COLO668 (cell line): Measurements from ENCODE around the gene TEX30.

Source experiments
- DNase-seq: peaks from one replicate; lab custom pipeline; 2025; ENCODE audit not compliant: unreplicated experiment; lab: John Stamatoyannopoulos, UW

TEX30 gene

DNA sequence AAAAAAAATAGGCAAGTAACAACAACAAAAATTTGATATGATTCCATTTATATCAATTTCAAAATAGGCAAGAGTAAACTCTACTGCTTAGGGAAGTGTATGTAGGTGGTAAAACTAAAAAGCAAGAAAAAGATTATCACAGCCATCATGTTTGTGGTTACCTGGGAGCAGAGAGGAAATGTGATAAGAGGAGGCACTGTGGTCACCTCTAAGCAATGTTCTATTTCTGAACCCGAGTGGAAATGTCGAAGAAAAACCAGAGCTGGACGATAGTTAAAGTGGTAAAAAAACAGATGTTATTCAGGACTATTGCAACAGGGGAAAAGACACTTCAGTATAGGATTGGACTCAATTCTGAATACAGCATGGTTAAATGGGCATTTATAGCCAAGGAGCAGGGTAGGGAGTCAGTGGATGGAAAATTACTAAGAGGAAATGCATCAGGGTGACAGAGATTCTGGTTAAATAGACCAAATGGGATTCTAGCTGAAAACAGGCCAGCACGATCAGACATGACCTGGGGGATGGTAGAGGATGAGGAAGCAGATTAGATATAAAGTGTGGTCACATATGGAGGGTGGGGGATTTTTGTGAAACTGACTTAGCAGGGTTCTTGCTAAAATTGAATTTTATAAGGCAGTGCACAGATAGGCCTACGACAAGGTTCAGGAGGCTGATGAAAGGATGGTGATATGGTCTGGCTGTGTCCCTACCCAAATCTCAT lies 6.0 kb upstream of the TEX30 start:
- no peak for DNase-seq

DNA sequence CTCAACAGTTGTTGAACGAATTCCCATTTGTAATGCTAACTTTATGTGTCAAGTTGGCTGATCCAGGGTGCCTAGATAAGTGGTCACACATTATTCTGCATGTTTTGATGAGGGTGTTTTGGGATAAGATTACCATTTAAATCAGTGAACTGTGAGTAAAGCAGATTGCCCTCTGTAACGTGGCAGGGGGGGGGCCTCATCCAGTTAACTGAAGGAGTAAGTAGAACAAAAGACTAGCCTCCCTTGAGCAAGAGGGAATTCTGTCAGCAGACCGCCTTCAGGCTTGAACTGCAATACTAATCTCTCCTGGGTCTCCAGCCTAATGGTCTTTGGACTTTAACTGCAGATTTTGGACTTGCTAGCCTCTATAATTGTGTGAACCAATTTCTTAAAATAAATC lies 4.2 kb upstream of the TEX30 start:
- DNase-seq, result no peak

DNA sequence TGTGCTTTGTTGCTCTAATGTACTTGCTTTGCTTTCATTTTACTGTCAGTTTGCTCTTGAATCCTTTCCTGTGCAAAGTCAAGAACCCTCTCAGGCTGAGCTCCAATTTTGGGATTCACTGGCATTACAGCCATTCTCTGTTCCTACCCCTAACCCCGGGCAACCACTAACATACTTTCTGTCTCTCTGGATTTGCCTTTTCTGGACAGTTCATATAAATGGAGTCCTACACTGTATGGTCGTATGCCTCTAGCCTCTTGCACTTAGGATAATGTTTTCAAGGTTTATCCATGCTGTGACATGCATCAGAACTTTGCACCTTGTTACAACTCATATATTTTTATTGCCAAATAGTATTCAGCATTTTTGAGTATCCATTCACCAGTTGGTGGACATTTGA lies 2.7 kb upstream of the TEX30 start:
- no peak for DNase-seq

DNA sequence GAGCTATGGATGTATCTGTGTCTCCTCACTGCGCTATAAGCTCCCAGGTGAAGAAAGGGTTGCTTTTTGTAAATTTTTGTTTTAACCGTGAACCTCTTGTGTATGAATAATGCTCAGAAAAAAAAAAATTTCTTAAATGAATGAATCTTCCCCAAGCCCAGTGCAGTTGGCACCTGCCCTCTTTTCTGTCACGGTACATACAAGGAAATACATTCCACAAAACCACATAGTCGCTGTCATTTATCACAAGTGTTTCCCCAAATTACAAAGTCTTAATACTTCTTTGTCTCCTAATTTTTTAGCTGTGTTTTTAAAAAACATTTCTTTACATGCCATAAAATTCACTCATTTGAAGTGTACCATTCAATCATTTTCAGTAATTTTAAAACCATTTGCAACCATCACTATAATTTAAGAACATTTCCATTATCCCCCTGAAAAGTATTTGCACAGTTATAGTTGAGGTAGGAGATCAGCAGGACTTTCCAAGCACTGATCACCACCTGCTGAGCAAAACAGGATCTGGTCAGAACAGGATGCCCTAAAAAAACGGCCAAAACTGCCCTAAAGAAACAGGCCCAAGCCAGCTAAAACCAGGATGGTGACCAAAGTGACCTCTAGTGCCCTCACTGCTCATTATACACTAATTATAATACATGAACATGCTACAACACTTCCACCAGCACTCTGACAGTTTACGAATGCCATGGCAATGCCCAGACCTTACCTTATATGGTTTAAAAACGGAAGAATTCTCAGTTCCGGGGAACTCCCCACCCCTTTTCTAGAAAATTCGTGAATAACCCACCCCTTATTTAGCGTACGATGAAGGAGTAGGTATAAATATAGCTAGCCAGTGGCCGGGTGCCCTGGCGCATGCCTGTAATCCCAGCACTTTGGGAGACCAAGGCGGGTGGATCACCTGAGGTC lies 1.3 kb upstream of the TEX30 start:
- DNase-seq, result no peak

DNA sequence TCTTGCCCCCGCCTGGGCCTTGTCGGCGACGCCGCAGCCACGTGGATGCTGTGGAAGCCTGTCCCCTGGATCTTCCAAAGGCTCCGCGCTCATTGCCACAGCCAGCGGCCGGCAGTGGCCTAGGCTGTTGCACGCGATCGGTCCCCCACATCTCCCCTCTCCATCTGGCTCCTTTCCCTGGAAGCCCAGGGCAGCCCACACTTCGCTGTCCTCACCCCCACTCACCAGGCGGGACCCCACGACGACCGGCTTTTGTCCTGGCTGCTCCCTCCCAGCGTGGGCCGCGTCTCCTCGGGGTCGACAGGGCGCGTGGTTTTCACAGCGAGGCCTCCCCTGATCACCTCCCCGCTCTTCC lies 605 bp upstream of the TEX30 start:
- no peak for DNase-seq

DNA sequence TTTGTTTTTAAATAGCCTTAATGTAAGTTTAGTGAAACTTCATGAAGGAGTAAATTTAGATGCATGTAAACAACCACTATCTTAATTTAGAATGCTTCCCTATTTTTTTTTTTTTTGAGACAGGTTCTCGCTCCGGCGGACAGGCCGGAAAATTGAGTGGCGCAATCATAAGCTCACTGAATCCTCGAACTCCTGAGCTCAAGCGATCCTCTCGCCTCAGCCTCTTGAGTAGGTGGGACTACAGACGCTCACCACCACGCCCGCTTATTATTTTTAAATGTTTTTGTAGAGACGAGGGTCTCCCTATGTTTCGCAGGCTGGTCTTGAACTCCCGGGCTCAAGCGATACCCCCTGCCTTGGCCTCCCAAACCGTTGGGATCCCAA lies 1.6 kb downstream of the TEX30 start:
- DNase-seq, result no peak

DNA sequence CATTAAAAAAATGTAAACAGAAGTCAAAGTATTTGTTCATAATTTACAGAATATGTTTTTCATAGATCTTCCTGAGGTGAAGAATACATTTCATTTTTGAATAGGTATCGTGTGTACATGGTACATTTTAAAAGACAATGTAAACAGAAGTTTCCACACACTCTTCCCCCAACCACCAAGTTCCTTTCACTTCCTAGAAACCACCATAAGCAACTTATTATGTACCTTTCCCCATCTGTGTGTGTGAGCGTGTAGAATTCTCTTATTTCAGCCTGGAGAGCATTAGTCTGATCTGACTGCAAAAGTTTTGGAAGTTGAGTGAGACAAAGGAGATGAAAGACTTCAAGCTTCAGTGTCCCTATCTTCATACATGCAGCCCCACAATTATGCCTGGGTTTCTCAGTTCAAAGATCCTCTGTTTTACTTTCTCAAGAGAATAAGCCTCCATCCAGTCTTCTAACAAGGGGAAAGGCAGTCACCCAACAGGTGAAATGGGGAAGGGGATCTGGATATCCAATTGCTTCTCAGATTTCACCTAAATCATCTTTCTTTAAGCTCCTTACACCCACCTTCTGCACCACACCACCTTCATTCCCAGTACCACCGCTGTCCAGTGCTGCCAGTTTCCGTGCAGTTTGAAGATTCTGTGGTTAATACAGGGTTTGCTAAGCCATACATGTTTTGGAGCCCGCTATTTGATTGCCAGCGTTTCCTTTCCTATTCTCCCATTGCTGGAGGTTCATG lies 2.1 kb downstream of the TEX30 start:
- DNase-seq, result no peak

DNA sequence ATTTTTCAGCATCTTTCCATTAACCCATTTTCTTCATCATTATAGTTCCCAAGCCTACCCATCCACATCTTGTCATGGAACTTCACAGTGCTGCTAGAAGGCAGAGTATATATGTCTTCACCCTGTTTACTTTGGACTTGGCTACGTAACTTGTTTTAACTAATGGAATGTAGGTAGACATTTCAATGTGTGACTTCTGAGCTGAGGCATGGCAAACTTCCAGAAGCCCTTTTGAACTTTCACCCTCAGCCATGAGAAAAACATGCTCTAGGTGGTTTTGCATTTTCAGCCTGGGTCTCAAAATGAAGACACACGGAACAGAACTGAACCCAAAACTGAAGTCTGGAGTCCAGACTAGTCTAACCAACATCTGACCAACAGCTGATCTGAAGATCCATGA lies 3.2 kb downstream of the TEX30 start:
- no peak for DNase-seq

DNA sequence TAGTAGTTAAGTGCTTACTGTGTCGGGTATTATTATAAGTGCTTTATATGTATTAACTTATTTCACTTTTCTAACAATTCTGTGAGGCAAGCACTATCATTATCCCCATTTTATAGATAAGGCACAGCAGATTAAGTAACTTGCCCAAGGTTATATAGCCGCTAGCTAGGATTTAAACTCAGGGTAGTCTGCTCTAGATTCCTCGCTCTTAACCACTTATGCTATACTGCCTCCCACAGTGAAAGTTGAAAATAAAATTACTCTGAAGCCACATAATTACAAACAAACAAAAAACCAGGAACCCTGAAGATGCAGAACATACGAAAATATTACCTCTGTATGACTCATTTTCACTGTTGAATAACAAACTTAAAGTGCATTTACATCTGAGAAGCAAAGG lies 3.9 kb downstream of the TEX30 start:
- DNase-seq, result no peak

DNA sequence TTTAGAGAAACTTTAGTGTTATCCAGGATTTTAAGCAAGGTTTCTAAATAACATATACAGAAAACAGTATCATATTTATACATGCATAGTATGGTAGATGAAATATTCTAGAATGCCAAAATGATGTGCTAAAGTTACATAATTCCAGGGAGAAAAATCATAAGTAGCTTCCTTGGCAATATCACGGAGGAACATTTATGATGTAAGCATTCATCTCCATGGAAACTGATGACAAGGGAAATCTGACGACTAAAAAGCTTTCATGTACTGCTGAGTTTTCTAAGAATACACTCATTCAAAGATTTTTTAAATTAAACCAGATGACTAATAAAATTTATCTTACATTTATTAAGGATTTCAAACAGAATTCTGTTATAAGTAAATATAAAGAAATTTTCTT lies 4.7 kb downstream of the TEX30 start:
- no peak for DNase-seq

DNA sequence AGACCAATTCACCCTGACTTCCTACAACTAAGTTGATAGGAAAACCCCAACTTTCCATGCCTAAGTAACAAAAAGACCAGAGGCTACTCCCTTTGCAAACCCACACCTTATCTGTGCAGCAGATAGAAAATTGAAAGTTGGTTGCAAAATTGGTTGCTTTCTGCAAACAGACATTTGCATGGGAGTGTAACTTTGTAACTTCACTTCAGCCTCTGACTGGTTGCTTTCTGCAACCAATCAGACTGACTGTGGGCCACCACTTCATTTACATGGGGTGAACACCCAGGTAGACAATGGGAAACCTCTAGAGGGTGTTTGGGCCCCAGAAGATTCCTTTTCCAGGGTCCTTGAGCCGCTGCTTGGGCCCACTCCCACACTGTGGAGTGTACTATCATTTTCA lies 9.8 kb downstream of the TEX30 start:
- DNase-seq, result no peak

DNA sequence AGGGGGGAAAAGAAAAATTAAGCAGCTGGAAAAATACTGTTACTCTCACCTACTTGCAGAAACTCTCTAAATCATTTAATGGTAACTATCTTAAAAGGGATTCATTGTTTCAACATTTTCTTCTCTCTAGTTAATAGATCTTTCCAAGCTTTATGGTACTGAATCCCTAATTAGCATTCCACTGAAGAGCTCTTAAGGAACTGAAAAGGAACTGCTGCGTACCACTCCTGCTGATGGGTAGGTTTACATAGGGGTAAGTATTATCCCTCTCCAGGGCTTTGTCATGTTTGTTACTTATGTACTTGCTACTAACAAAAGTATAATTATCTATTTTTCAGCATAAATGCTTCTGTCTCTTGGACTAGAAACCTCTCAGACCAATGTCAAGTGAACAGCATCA lies 12.5 kb downstream of the TEX30 start:
- no peak for DNase-seq

DNA sequence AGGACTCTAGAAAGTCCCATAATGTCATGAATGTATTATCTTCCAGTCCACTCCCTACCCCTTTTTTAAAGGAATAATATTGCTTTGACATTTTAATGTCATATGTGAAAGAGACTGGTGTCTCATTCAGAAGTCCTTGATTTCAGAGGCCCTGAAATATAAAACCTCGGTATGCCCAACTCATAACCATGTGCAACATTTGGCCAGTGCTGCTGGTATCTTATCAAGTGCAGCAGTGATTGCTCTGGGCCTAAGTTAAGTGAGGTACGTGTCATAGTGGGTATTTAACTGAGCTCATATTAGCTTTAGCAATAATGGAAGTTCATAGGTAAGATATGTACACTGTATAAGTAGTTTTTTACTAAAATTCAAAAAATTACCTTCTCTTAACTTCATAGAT lies 14.7 kb downstream of the TEX30 start:
- DNase-seq, result no peak

DNA sequence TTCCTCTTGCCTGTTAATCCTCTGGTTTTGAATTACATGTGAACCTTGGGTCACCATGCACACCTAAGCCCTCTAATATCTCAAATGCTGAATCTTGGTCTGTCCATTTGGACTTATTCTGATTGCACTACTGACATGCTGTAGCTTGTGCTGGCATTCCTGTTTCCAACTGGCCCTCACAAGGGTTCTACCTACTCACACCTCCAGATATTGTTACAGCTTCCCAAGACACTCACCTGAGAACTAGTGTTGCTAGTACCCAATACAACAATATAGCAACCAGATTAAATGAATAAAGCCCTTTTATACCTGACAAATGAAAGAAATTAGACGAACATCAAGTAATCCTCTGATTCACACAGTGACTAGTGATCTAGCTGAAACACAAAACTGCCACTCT lies 16.6 kb downstream of the TEX30 start:
- no peak for DNase-seq

DNA sequence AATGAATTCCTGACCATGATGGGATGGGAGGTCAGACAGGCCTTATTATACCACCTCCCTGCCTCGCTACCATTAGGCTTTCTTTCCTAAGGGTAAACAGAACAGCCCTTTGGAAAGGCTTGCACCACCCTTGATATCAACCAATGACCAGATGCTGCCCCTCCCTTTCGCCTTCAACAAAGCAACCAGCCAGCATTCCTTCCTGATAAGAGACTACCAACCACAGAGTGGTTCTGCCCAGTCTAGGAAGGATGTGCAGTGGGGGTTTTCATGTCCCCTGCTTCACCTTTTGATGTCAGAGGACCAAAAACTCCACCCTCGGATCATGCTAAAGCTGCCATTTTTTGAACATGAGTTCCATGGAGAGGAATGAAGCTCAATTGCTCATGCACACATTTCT lies 21.7 kb downstream of the TEX30 start:
- no peak for DNase-seq

DNA sequence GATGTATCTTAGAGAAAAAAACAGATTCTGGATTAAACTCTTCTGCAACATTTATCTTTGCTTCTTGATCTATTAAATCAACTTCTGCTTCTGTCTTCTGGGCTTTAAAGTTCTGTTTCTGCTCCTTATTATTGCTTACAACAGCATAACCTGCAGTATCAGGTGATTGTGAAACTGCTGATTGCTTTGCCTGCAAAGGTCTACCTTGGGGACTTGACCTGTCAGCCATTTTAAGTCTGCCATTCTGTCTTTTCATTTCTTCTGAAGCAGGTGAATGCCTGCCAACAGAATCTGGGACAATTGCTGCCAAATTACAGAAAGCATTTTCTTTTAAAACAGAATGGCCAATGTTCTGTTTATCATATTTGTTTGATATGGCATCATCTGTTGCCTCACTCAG lies 31.1 kb downstream of the TEX30 start:
- DNase-seq, result no peak

DNA sequence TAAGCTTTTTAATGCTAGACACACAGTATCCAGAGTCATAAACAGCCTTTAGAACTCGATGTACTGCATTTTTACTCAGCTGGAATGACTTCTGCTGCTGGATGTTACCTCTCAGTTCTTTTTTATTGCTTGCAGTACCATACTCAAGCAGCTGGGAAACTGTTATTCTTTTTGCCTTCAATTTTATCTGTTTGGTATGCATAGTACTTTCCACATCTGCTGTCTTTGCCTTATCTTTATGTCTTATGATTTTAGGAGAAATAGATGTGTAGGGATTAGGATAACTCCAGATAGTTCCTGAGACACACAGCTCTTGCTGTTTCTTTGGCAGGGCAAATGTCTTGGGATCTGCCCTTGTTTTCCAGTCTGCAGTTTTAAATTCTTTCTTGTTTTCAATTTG lies 31.5 kb downstream of the TEX30 start:
- no peak for DNase-seq

DNA sequence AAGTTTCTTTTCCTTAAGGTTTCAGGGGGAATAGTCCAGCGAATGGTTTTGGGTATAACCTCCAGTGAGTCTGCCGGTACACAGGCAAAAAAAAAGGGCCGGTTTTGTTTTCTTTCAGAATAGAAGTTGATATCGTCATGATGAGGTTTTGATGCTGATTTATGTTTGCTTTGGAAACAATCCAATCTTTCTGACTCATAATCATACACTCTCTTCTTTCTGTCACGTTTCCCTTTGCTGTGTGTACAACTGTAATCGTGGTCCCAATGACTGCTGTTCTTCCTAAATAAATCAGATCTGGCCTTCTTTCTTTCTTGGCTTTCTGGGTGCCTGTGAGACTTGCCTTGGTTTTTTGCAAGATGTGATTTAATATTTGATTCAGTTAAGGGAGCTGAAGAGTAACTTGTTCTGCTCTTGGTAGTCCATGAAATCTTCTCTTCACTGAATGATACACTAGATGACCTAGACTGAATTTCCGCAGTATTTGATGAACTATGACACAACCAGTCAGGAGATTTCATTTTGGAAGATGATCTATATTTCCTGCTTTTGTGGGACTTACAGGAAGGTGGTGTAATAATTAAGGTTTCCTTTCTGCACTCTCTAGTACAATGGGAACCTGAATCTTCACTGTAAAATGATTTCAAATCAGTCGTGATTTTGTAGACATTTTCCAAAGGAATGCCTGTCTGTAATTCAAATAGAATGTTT lies 43.9 kb downstream of the TEX30 start:
- no peak for DNase-seq

DNA sequence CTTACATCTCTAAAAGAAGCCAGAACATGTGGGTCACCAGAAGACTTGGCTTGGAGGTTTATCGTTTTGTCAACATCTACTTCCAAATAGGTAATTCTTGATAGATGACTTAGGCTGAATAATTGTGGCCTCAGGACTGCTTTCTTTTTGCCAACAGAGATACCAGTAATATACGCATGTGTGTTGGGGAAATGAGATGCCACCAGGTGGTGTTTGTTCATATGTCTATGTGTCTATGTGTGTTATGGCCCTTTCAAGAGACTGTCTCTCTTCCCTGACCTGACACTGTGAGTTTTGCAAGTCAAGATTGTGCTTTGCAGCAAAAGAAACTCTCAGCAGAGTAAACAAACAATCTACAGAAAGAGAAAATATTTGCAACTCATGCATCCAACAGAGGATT lies 47.2 kb downstream of the TEX30 start:
- no peak for DNase-seq

DNA sequence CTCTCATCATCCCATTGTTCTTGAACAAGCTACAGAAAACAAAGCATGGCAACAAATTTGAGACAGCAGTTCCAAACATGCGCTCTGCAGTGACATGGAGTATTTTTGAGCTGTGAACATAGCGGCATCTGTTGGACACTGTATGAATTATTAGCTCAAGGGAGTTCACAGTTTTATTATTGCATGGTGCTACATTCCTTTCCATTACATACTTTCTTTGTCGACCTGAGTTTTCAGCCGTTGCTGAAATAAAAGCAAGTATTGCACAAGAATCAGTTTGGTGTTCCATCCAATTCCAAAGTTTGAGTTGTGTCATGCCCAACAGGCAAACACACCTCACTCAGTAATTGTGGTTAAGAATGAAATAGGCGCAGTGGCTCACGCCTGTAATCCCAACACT lies 48.7 kb downstream of the TEX30 start:
- DNase-seq, result no peak

DNA sequence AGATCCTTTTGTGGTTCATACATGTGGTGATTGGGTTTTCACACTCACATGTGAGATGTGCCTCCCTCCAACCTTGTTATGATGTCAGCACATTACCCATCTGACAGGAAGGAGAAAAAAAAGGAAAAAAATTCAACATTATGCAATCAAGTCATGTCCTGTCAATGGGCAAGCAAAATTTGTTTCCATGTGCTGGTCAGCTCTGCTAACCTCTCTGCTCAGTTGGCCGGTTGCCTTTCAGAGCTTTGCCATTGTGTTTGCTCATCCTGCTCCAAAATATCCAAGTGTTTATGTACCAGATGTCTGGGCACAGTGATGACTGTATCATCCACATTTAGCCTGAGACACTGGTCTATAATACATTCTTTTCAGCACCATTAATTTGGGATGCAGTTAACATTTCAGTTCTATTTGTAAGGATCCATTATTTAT lies 51.8 kb downstream of the TEX30 start:
- DNase-seq, result no peak
